Transverse colon (tissue), 4 donors: ENCODE data around the gene CLECL1.

Experiments
- EP300 ChIP-seq: sonication (generic); formaldehyde crosslinking; IDR thresholded peaks from one replicate; pipeline ENCODE4 v1.6.1; 2017; ENCODE audit warnings: antibody characterized with exemption, low read depth
- POLR2A ChIP-seq: fragments of 450-650 bp; IDR thresholded peaks from one replicate; pipeline ENCODE4 v1.6.1; 2016; ENCODE audit warnings: antibody characterized with exemption, mild to moderate bottlenecking, moderate library complexity
- POLR2AphosphoS5 ChIP-seq, 3 donors: sonication (generic); formaldehyde crosslinking; IDR thresholded peaks; one replicate each; pipeline ENCODE4 v1.6.1; 2016; ENCODE audit warnings: antibody characterized with exemption in 3 of 3
- TF ChIP-seq, protein P1 (sequence below), 5 experiments: fragments of 200-600 bp in 3 of 5; fragments of 450-650 bp in 2 of 5; sonication (generic) in 3 of 5; IDR thresholded peaks; 1 replicate in 2 of 5; 2 replicates in 3 of 5; pipeline ENCODE4 v1.5.1; 2016 to 2017; ENCODE audit warnings: antibody characterized with exemption in 5 of 5, inconsistent platforms in 3 of 5, mild to moderate bottlenecking in 2 of 5, moderate library complexity in 1 of 5

DNA sequence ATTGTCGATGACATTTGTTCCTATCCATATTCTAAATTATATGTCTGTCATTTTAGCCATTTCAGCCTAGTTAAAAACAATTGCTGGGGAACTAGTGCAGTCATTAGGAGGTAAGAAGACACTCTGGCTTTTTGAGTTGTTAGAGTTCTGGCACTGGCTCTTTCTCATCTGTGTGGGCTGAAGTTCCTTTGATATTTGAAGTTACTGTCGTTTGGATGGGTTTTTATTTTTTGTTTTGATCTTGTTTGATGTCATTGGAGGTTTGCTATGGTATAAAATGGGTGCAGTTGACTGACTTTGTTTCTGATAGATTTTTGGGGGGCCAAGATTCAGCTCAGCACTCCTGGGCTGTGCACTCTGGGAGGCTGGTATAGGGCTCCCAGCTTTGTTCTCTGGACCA, 48.5 kb upstream of the CLECL1 start:
- TF ChIP-seq, protein P1, sequence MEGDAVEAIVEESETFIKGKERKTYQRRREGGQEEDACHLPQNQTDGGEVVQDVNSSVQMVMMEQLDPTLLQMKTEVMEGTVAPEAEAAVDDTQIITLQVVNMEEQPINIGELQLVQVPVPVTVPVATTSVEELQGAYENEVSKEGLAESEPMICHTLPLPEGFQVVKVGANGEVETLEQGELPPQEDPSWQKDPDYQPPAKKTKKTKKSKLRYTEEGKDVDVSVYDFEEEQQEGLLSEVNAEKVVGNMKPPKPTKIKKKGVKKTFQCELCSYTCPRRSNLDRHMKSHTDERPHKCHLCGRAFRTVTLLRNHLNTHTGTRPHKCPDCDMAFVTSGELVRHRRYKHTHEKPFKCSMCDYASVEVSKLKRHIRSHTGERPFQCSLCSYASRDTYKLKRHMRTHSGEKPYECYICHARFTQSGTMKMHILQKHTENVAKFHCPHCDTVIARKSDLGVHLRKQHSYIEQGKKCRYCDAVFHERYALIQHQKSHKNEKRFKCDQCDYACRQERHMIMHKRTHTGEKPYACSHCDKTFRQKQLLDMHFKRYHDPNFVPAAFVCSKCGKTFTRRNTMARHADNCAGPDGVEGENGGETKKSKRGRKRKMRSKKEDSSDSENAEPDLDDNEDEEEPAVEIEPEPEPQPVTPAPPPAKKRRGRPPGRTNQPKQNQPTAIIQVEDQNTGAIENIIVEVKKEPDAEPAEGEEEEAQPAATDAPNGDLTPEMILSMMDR (IDR thresholded peaks at IDR 0.05), result no peak
- TF ChIP-seq POLR2AphosphoS5 (IDR thresholded peaks at IDR 0.05) (no peak), POLR2A (no peak), EP300 (no peak)
